Endothelial cell of umbilical vein (primary cell): ENCODE data around the gene DNAI2. TPM values are rescaled to one million over a fixed set of nuclear protein-coding genes. Genes with fewer than 3 reads are reported as not detected.

Experiments used
- BruUV-seq: library from RNA; stranded (reverse); fragments of 400-500 nt; replicated peaks from 2 replicates; lab custom pipeline; 2021; lab: Mats Ljungman, UMichigan
- CTCF ChIA-PET: fragments of 300-600, 350-600 bp; sonication (Branson Sonifier 250); formaldehyde crosslinking; loops from one replicate; lab custom pipeline; 2021; ENCODE audit warnings: antibody characterized with exemption, inconsistent platforms; lab: Charles Lee
- POLR2A ChIA-PET: fragments of 300-600, 350-600 bp; sonication (Branson Sonifier 250); formaldehyde crosslinking; loops from one replicate; lab custom pipeline; 2021; ENCODE audit warnings: antibody characterized with exemption, inconsistent platforms; lab: Charles Lee
- DNase-seq: peaks from one replicate; pipeline ENCODE4 v3.0.0-alpha.2; 2011; ENCODE audit warnings: low read depth, low spot score
- FAIRE-seq: peaks from 2 replicates; lab custom pipeline; 2011; peaks lifted over from hg19 to GRCh38; lab: Jason Lieb, UNC
- H2AFZ ChIP-seq: 2 replicates; pipeline ENCODE4 v1.6.0; 2012; ENCODE audit warnings: low read depth, low read length, control low read depth, inconsistent platforms
- H3K27ac ChIP-seq: 2 replicates; pipeline ENCODE4 v1.5.1; 2011; ENCODE audit warnings: low read depth, mild to moderate bottlenecking, control low read depth, low read length, moderate library complexity; ENCODE audit not compliant: insufficient read depth
- H3K27me3 ChIP-seq, 2 experiments: 2 replicates each; pipeline versions ENCODE4 v1.6.0 to v1.6.1; 2011; ENCODE audit warnings: low read length in 2 of 2, mixed read lengths in 1 of 2; ENCODE audit not compliant: control insufficient read depth in 2 of 2, insufficient read depth in 2 of 2
- H3K36me3 ChIP-seq, 2 experiments: 2 replicates in 1 of 2; 3 replicates in 1 of 2; pipeline ENCODE4 v1.5.1; 2011; ENCODE audit warnings: low read length in 2 of 2, mild to moderate bottlenecking in 1 of 2, moderate library complexity in 1 of 2; ENCODE audit not compliant: control insufficient read depth in 2 of 2, insufficient read depth in 2 of 2; ENCODE audit errors: extremely low read depth in 1 of 2
- H3K4me1 ChIP-seq: 3 replicates; pipeline ENCODE4 v1.5.1; 2011; ENCODE audit warnings: mild to moderate bottlenecking, low read length; ENCODE audit not compliant: control insufficient read depth, insufficient read depth; ENCODE audit errors: extremely low read depth
- H3K4me2 ChIP-seq: 2 replicates; pipeline ENCODE4 v1.6.1; 2011; ENCODE audit warnings: low read length, control low read depth, mixed read lengths; ENCODE audit not compliant: insufficient read depth
- H3K4me3 ChIP-seq, 3 experiments: fragments of 200-600 bp in 1 of 3; sonication (generic), shearing (Covaris generic) in 1 of 3; replicated peaks in 1 of 3; 2 replicates each; pipeline ENCODE4 v1.5.1; 2011 to 2016; ENCODE audit warnings: control low read depth in 3 of 3, low read length in 3 of 3, mild to moderate bottlenecking in 2 of 3, inconsistent platforms in 1 of 3, low read depth in 1 of 3, moderate library complexity in 1 of 3; ENCODE audit not compliant: insufficient read depth in 1 of 3
- H3K79me2 ChIP-seq: 2 replicates; pipeline ENCODE4 v1.6.0; 2012; ENCODE audit warnings: low read length, inconsistent platforms; ENCODE audit not compliant: control insufficient read depth, insufficient read depth
- H3K9ac ChIP-seq: replicated peaks from 2 replicates; pipeline ENCODE3; 2011; ENCODE audit warnings: low read length, control low read depth; ENCODE audit not compliant: insufficient read depth; ENCODE audit errors: extremely low read depth
- H3K9me1 ChIP-seq: replicated peaks from 3 replicates; pipeline ENCODE4 v1.6.0; 2011; ENCODE audit warnings: mild to moderate bottlenecking, low read length; ENCODE audit not compliant: control insufficient read depth, insufficient read depth; ENCODE audit errors: extremely low read depth
- H3K9me3 ChIP-seq: replicated peaks from 2 replicates; pipeline ENCODE4 v1.5.1; 2012; ENCODE audit warnings: low read length, inconsistent platforms; ENCODE audit not compliant: control insufficient read depth, insufficient read depth
- H4K20me1 ChIP-seq: replicated peaks from 2 replicates; pipeline ENCODE3; 2011; ENCODE audit warnings: mild to moderate bottlenecking, low read length; ENCODE audit not compliant: control insufficient read depth, insufficient read depth; ENCODE audit errors: extremely low read depth
- CTCF ChIP-seq, 2 donors: IDR thresholded peaks; 1 replicate in 1 of 2; 2 replicates in 1 of 2; pipeline ENCODE4 v1.5.1; 2011; ENCODE audit warnings: low read length in 2 of 2, mild to moderate bottlenecking in 2 of 2, moderate library complexity in 2 of 2, control low read depth in 1 of 2, inconsistent platforms in 1 of 2, low read depth in 1 of 2; ENCODE audit not compliant: insufficient read depth in 1 of 2; ENCODE audit errors: extremely low read depth in 1 of 2
- EZH2 ChIP-seq: IDR thresholded peaks from 2 replicates; pipeline ENCODE4 v1.6.1; 2012; ENCODE audit warnings: borderline replicate concordance, low read depth, mild to moderate bottlenecking, moderate library complexity, low read length, inconsistent platforms; ENCODE audit not compliant: severe bottlenecking
- FOS ChIP-seq: IDR thresholded peaks from 2 replicates; pipeline ENCODE4 v1.6.1; 2011; ENCODE audit warnings: mild to moderate bottlenecking, low read length, moderate library complexity, borderline replicate concordance; ENCODE audit not compliant: insufficient read depth
- GATA2 ChIP-seq: IDR thresholded peaks from 2 replicates; pipeline ENCODE4 v1.7.0; 2011; ENCODE audit warnings: low read depth, mild to moderate bottlenecking, moderate library complexity, mixed read lengths, low read length; ENCODE audit not compliant: insufficient read length, insufficient read depth
- JUN ChIP-seq: IDR thresholded peaks from 2 replicates; pipeline ENCODE4 v1.6.1; 2011; ENCODE audit warnings: borderline replicate concordance, low read depth; ENCODE audit not compliant: insufficient read length, insufficient read depth
- MAX ChIP-seq: IDR thresholded peaks from 2 replicates; pipeline ENCODE4 v1.6.1; 2011; ENCODE audit not compliant: insufficient read depth, insufficient read length
- MYC ChIP-seq: IDR thresholded peaks from one replicate; pipeline ENCODE4 v1.6.1; 2011; ENCODE audit warnings: mild to moderate bottlenecking, low read depth, low read length
- POLR2A ChIP-seq: IDR thresholded peaks from 2 replicates; pipeline ENCODE4 v1.6.1; 2012; ENCODE audit warnings: low read depth, mild to moderate bottlenecking, control low read depth, low read length
- POLR2AphosphoS5 ChIP-seq: IDR thresholded peaks from 2 replicates; pipeline ENCODE4 v1.6.1; 2012; ENCODE audit warnings: low read depth, mild to moderate bottlenecking, control low read depth, low read length, moderate library complexity; ENCODE audit not compliant: insufficient read depth
- dilution Hi-C: fragments of 300-500 bp; cut with MboI; formaldehyde crosslinking; loops from one replicate; pipeline ENCODE4 v1.15.0; 2019; ENCODE audit warnings: low sequenced_read_pairs; ENCODE audit not compliant: extremely low pct_ligation_motif_present
- intact Hi-C: fragments of 100-400 bp; cut with micrococcal nuclease; formaldehyde crosslinking; loops from one replicate; pipeline ENCODE4 v1.10.0; 2022
- polyA plus RNA-seq, 4 experiments: library from polyadenylated mRNA; depleted of rRNA in 3 of 4; stranded (reverse) in 3 of 4; unstranded in 1 of 4; fragments of >200 nt; gene quantifications; 2 replicates each; pipeline versions ENCODE4 v1.2.1 to v1.2.3, GENCODE V29; 2011 to 2012; ENCODE audit warnings: missing spikeins in 1 of 4
- total RNA-seq: library from RNA; stranded (reverse); gene quantifications from 2 replicates; pipeline ENCODE4 v1.2.3, GENCODE V29; 2021

DNAI2 gene
- total and polyA plus RNA-seq, 2 donors (not counting 3 experiments of a cell fraction or from before 2014, with no cell fraction given), result not detected

- intact Hi-C loops, result no loop called here
- TF ChIP-seq JUN (no peak), MYC (no peak), EZH2 (no peak), FOS (no peak), POLR2A (no peak), MAX (no peak), POLR2AphosphoS5 (no peak), GATA2 (no peak), CTCF (IDR thresholded peaks at IDR 0.05; ENCODE audit: extremely low read depth in 1 of 2, insufficient read depth in 1 of 2, low read depth in 1 of 2, low read length in 2 of 2) (no peak)
- ChIA-PET POLR2A (no interaction called here), CTCF (no interaction called here)
- H3K4me1 ChIP-seq, result no peaks in the 10 kb centered on the region
- no peaks in the 10 kb centered on the region for H3K36me3 ChIP-seq
- no peaks in the 10 kb centered on the region for H3K27me3 ChIP-seq
- FAIRE-seq (no peak), DNase-seq (no peak)
- no peaks in the 10 kb centered on the region for H4K20me1 ChIP-seq
- BruUV-seq, result no TSS peak
- H3K4me3 ChIP-seq, result no peak overlapping the region
- no peak overlapping the region for H3K9ac ChIP-seq
- no peaks in the 10 kb centered on the region for H3K79me2 ChIP-seq
- no peak overlapping the region for H2AFZ ChIP-seq
- H3K9me3 ChIP-seq, result no peaks in the 10 kb centered on the region
- dilution Hi-C loops, result no loop called here
- H3K4me2 ChIP-seq, result no peak overlapping the region
- no peak overlapping the region for H3K27ac ChIP-seq
- no peaks in the 10 kb centered on the region for H3K9me1 ChIP-seq
These were observed 2.0 kb downstream of the DNAI2 start for GRCh38 chr17:74276051-74276476.
